Mesothelial cell of epicardium (in vitro differentiated cells): Measurements from ENCODE around the gene ANKRD17. TPM values are rescaled to one million over a fixed set of nuclear protein-coding genes. Genes with fewer than 3 reads are reported as not detected.

Source experiments
- DNase-seq, 2 experiments: peaks; one replicate each; pipeline ENCODE4 v3.0.0; 2021; ENCODE audit warnings: low spot score in 2 of 2; ENCODE audit not compliant: unreplicated experiment in 2 of 2
- H3K27ac Mint-ChIP-seq: 2 replicates; pipeline ENCODE4 v1.8.0; 2021; ENCODE audit warnings: mixed read lengths
- H3K27me3 Mint-ChIP-seq: 2 replicates; pipeline ENCODE4 v1.8.0; 2021; ENCODE audit warnings: low read depth, mixed read lengths
- H3K36me3 Mint-ChIP-seq: 2 replicates; pipeline ENCODE4 v1.8.0; 2021; ENCODE audit warnings: mixed read lengths
- H3K4me1 Mint-ChIP-seq: 2 replicates; pipeline ENCODE4 v1.8.0; 2021; ENCODE audit warnings: mixed read lengths
- H3K4me3 Mint-ChIP-seq: 2 replicates; pipeline ENCODE4 v1.8.0; 2021; ENCODE audit warnings: mild to moderate bottlenecking, moderate library complexity, mixed read lengths
- H3K9me3 Mint-ChIP-seq: 2 replicates; pipeline ENCODE4 v1.8.0; 2021; ENCODE audit warnings: mixed read lengths
- CTCF ChIP-seq: fragments of 200-600 bp; sonication (generic); IDR thresholded peaks from one replicate; pipeline ENCODE4 v1.5.0; 2021; ENCODE audit warnings: antibody characterized with exemption; ENCODE audit not compliant: unreplicated experiment
- total RNA-seq: library from RNA; stranded (reverse); gene quantifications from 3 replicates; pipeline ENCODE4 v1.2.1, GENCODE V29; 2021

Gene ANKRD17
- total RNA-seq, 1 donor from 2014 or later, result 92.5 TPM

- no peaks in the 10 kb centered on the region for H3K9me3 Mint-ChIP-seq
- peak overlapping the region; percentile 93 for H3K4me3 Mint-ChIP-seq
- H3K27ac Mint-ChIP-seq, result peak overlapping the region; percentile 99
- TF ChIP-seq CTCF, result no peak
- peaks cover 5% of the 10 kb centered on the region for H3K36me3 Mint-ChIP-seq
- H3K4me1 Mint-ChIP-seq, result peaks cover 16% of the 10 kb centered on the region
- DNase-seq, result no peak
- H3K27me3 Mint-ChIP-seq, result no peaks in the 10 kb centered on the region
Measured at GRCh38 chr4:73070074-73070390, 188.6 kb downstream of the ANKRD17 start.

GRCh38 chr4:73069338-73070073 is 189.1 kb downstream of the ANKRD17 start, which contains the start of gene COX18:
COX18 (minus strand) TSS chr4:73069716; CDS start chr4:73069649, 67 bp downstream.
- Mint-ChIP-seq H3K4me3 (peak within 1 kb of the TSS; percentile 93), H3K9me3 (no peaks in the 10 kb centered on the region), H3K36me3 (peaks cover 7% of the 10 kb centered on the region), H3K27ac (peak within 1 kb of the TSS; percentile 99), H3K4me1 (peaks cover 16% of the 10 kb centered on the region), H3K27me3 (no peaks in the 10 kb centered on the region)
- DNase-seq, result peak; percentile 89 to 97
- no peak for TF ChIP-seq CTCF

- no peak for DNase-seq
- Mint-ChIP-seq H3K27ac (peak overlapping the region; percentile 99), H3K27me3 (no peaks in the 10 kb centered on the region), H3K4me1 (peaks cover 16% of the 10 kb centered on the region), H3K4me3 (peak overlapping the region; percentile 93), H3K36me3 (peaks cover 9% of the 10 kb centered on the region), H3K9me3 (no peaks in the 10 kb centered on the region)
- no peak for TF ChIP-seq CTCF
Measured at GRCh38 chr4:73068491-73069337, 189.9 kb downstream of the ANKRD17 start.

GRCh38 chr4:73067971-73068394 is 190.6 kb downstream of the ANKRD17 start:
- TF ChIP-seq CTCF, result no peak
- Mint-ChIP-seq H3K9me3 (no peaks in the 10 kb centered on the region), H3K4me1 (peaks cover 16% of the 10 kb centered on the region), H3K27me3 (no peaks in the 10 kb centered on the region), H3K4me3 (peak overlapping the region; percentile 93), H3K36me3 (peaks cover 14% of the 10 kb centered on the region), H3K27ac (peak overlapping the region; percentile 99)
- DNase-seq, result no peak

GRCh38 chr4:73066928-73067327 is 191.7 kb downstream of the ANKRD17 start:
- Mint-ChIP-seq H3K9me3 (no peaks in the 10 kb centered on the region), H3K4me3 (no peak overlapping the region), H3K36me3 (peaks cover 19% of the 10 kb centered on the region), H3K4me1 (peaks cover 16% of the 10 kb centered on the region), H3K27ac (no peak overlapping the region), H3K27me3 (no peaks in the 10 kb centered on the region)
- TF ChIP-seq CTCF, result no peak
- no peak for DNase-seq
